Pancreas (tissue), 10 donors: ENCODE results near the gene B4GALT2. TPM values are rescaled to one million over a fixed set of nuclear protein-coding genes. Genes with fewer than 3 reads are reported as not detected.

Experiments used
- ATAC-seq, 4 donors: fragments of 200-7000 bp; cut with Tn5 transposase; one replicate each; pipeline versions ENCODE4 v1.8.0 to v1.9.1; 2020; ENCODE audit warnings: mild to moderate bottlenecking in 4 of 4, moderate library complexity in 4 of 4
- DNase-seq, 6 donors: peaks; one replicate each; pipeline ENCODE4 v3.0.0-alpha.2; 2020
- FAIRE-seq: peaks from 2 replicates; lab custom pipeline; 2012; peaks lifted over from hg19 to GRCh38; lab: Jason Lieb, UNC
- H3K27ac ChIP-seq, 4 donors: fragments of 200-600 bp; sonication (generic); 1 replicate in 3 of 4; 2 replicates in 1 of 4; pipeline versions ENCODE4 v1.5.0 to v1.8.0; 2020
- H3K27me3 ChIP-seq, 4 donors: fragments of 200-600 bp; one replicate each; pipeline ENCODE4 v1.8.0; 2021
- H3K36me3 ChIP-seq, 3 donors: fragments of 200-600 bp; sonication (generic) in 1 of 3; one replicate each; pipeline versions ENCODE4 v1.5.0 to v1.8.0; 2020 to 2021
- H3K4me1 ChIP-seq, 3 donors: fragments of 200-600 bp; one replicate each; pipeline ENCODE4 v1.8.0; 2021
- H3K4me3 ChIP-seq, 4 donors: fragments of 200-600 bp; sonication (generic) in 2 of 4; one replicate each; pipeline versions ENCODE4 v1.5.0 to v1.8.0; 2020 to 2021
- H3K9me3 ChIP-seq, 4 donors: fragments of 200-600 bp; one replicate each; pipeline ENCODE4 v1.8.0; 2021
- CTCF ChIP-seq, 4 donors: fragments of 200-600 bp; sonication (generic) in 3 of 4; IDR thresholded peaks; one replicate each; pipeline versions ENCODE4 v1.5.0 to v1.8.0; 2021; ENCODE audit warnings: antibody characterized with exemption in 4 of 4
- WGBS, 2 donors: extraction: QIAGEN DNeasy Blood & Tissue Kit; methylation state at CpG; one replicate each; pipeline ENCODE4 v1.1.7; 2013; 5-methylcytosine and 5-hydroxymethylcytosine counted together
- intact Hi-C, 3 donors: fragments of 100-400 bp; cut with DNase I; formaldehyde crosslinking; loops; one replicate each; pipeline versions ENCODE4 v1.11.1 to v1.14.2; 2022
- polyA plus RNA-seq, 2 donors: library from polyadenylated mRNA; stranded (reverse); fragments of 200-250 nt; gene quantifications; one replicate each; pipeline ENCODE4 v1.2.3, GENCODE V29; 2013
- total RNA-seq, 6 donors: library from RNA; stranded (reverse); fragmentation: NEBNext Ultra II Directional in 4 of 6; extraction: Animal tissue kit (Norgen Biotek cat#: 25700) in 4 of 6; gene quantifications; one replicate each; pipeline versions ENCODE4 v1.2.1 to v1.2.4, GENCODE V29; 2021 to 2023
- donor health status: healthy with polysubstance abuse.
- donor health status: DM: no; HTN: no; CAD: no; lungs with moderate emphysema.
- donor health status: DM: no; HTN: no; CAD: no.
- donor health status: control.
- donor health status: control.
- donor health status: Bipolar disorder and iron deficiency.
- donor health status: DM: yes; HTN: yes; CAD: no.
- donor health status: DM: no; HTN: no; CAD: no.
- donor health status: DM: no; HTN: no; CAD: no.
- donor health status: DM: yes; HTN: yes; CAD: no.

B4GALT2 gene
- total and polyA plus RNA-seq, 8 donors = 16.7 to 36.7 (median 27.6) TPM

- no peak for TF ChIP-seq CTCF (IDR thresholded peaks at IDR 0.05)
- Histone ChIP-seq H3K4me1 (peaks cover 0 to 31% (median 14%) of the 10 kb centered on the region in 3 donors), H3K27ac (no peak overlapping the region), H3K36me3 (peaks cover 0 to 4% (median 0%) of the 10 kb centered on the region in 3 donors), H3K4me3 (peak overlapping the region in 1 of 4 donors; percentile 53), H3K9me3 (no peaks in the 10 kb centered on the region), H3K27me3 (no peaks in the 10 kb centered on the region)
- FAIRE-seq = no peak
- no peak for DNase-seq
- ATAC-seq = no peak
- intact Hi-C loops = no loop called here
- WGBS, 2 donors = 64 to 74% methylated on average over 9 of the region's 9 CpGs
Measured at GRCh38 chr1:43977376-43978263, 1.4 kb upstream of the B4GALT2 start.

- peak overlapping the region in 1 of 4 donors; percentile 33 for H3K27ac ChIP-seq
- peaks cover 0 to 4% (median 0%) of the 10 kb centered on the region in 3 donors for H3K36me3 ChIP-seq
- ATAC-seq (no peak), FAIRE-seq (no peak), DNase-seq (no peak)
- H3K27me3 ChIP-seq = no peaks in the 10 kb centered on the region
- 49 to 53% methylated on average over 5 of the region's 5 CpGs for WGBS, 2 donors
- H3K4me3 ChIP-seq = peak overlapping the region in 1 of 4 donors; percentile 53
- peaks cover 0 to 31% (median 14%) of the 10 kb centered on the region in 3 donors for H3K4me1 ChIP-seq
- no peak for TF ChIP-seq CTCF (IDR thresholded peaks at IDR 0.05)
- intact Hi-C loops = no loop called here
- no peaks in the 10 kb centered on the region for H3K9me3 ChIP-seq
Measured at GRCh38 chr1:43978264-43978550, 803 bp upstream of the B4GALT2 start.

- intact Hi-C loops = no loop called here
- peaks cover 0 to 27% (median 14%) of the 10 kb centered on the region in 3 donors for H3K4me1 ChIP-seq
- no peaks in the 10 kb centered on the region for H3K9me3 ChIP-seq
- no peaks in the 10 kb centered on the region for H3K27me3 ChIP-seq
- FAIRE-seq (no peak), DNase-seq (no peak), ATAC-seq (no peak)
- no peak for TF ChIP-seq CTCF (IDR thresholded peaks at IDR 0.05)
- WGBS, 2 donors = 1% methylated on average over 45 of the region's 45 CpGs; no CpG with 5 or more reads in 1 of the 2 donors
- peak overlapping the region; percentile 64 to 74 (median 69) for H3K27ac ChIP-seq
- peaks cover 0 to 4% (median 0%) of the 10 kb centered on the region in 3 donors for H3K36me3 ChIP-seq
- H3K4me3 ChIP-seq = peak overlapping the region; percentile 44 to 86 (median 67)
Measured at GRCh38 chr1:43979261-43979527, 184 bp downstream of the B4GALT2 start.

GRCh38 chr1:43979528-43980254, 681 bp downstream of the B4GALT2 start:
- H3K27ac ChIP-seq = peak overlapping the region; percentile 64 to 74 (median 69)
- WGBS, 2 donors = 2% methylated on average over 20 to 45 of the region's 45 CpGs
- FAIRE-seq (no peak), ATAC-seq (peak; percentile 32 to 66 (median 54)), DNase-seq (peak; percentile 77 to 91 (median 84))
- TF ChIP-seq CTCF (IDR thresholded peaks at IDR 0.05) = no peak
- no peaks in the 10 kb centered on the region for H3K27me3 ChIP-seq
- intact Hi-C loops = no loop called here
- H3K36me3 ChIP-seq = peaks cover 0 to 4% (median 0%) of the 10 kb centered on the region in 3 donors
- H3K4me1 ChIP-seq = peaks cover 0 to 27% (median 14%) of the 10 kb centered on the region in 3 donors
- H3K9me3 ChIP-seq = no peaks in the 10 kb centered on the region
- H3K4me3 ChIP-seq = peak overlapping the region; percentile 44 to 86 (median 67)
